ENCODE measurements around the gene CELF5.

The CELF5 gene

DNA sequence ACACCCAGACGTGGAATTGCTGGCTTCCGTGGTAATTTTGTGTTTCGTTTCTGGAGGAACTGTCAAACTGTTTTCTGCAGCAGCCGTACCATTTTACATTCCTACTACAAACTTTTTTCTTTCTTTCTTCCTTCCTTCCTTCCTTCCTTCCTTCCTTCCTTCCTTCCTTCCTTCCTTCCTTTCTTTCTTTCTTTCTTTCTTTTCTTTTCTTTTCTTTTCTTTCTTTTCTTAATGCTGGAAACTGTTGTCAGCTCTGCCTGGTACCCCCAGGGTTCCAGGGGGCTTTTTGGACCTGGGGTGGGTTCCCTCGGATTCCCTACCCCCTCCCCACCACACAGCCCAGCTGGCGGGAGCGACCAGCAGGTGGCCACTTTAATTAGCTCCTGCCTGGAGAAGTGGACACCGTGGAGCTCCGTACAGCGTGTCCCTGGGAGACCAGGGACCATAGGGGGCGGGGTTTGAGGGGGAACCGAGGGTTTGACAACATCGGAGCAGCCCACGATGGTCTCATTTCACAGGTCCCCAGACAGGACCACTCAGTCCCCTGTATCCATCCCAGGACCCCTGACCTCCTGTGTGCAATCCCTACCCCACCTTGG, 24.4 kb downstream of the CELF5 start:
- ATAC-seq (ENCODE audit: low read depth) (no peak), DNase-seq (ENCODE audit: low spot score) (no peak)
- no peak overlapping the region for H3K4me3 ChIP-seq (ENCODE audit: severe bottlenecking)

GRCh38 chr19:3249408-3249807, 24.9 kb downstream of the CELF5 start:
- no peak for TF ChIP-seq CTCF (IDR thresholded peaks at IDR 0.05; ENCODE audit: poor library complexity, severe bottlenecking)
- H3K4me3 ChIP-seq (ENCODE audit: severe bottlenecking) = no peak overlapping the region
- H3K9me3 ChIP-seq (ENCODE audit: severe bottlenecking) = no peaks in the 10 kb centered on the region
- H3K4me1 ChIP-seq (ENCODE audit: insufficient read depth, poor library complexity, severe bottlenecking) = no peaks in the 10 kb centered on the region
- DNase-seq (ENCODE audit: low spot score) (no peak), ATAC-seq (ENCODE audit: low read depth) (no peak)
- H3K36me3 ChIP-seq (ENCODE audit: low read depth) = no peaks in the 10 kb centered on the region
- no peaks in the 10 kb centered on the region for H3K27me3 ChIP-seq (ENCODE audit: insufficient read depth, poor library complexity, severe bottlenecking)
- H3K27ac ChIP-seq (ENCODE audit: poor library complexity, severe bottlenecking) = no peak overlapping the region

More for the DNA sequence above, 24.4 kb downstream of the CELF5 start:
- no peaks in the 10 kb centered on the region for H3K36me3 ChIP-seq (ENCODE audit: low read depth)
- no peaks in the 10 kb centered on the region for H3K4me1 ChIP-seq (ENCODE audit: insufficient read depth, poor library complexity, severe bottlenecking)
- no peak overlapping the region for H3K27ac ChIP-seq (ENCODE audit: poor library complexity, severe bottlenecking)
- no peaks in the 10 kb centered on the region for H3K27me3 ChIP-seq (ENCODE audit: insufficient read depth, poor library complexity, severe bottlenecking)
- no peak for TF ChIP-seq CTCF (IDR thresholded peaks at IDR 0.05; ENCODE audit: poor library complexity, severe bottlenecking)
- H3K9me3 ChIP-seq (ENCODE audit: severe bottlenecking) = no peaks in the 10 kb centered on the region

DNA sequence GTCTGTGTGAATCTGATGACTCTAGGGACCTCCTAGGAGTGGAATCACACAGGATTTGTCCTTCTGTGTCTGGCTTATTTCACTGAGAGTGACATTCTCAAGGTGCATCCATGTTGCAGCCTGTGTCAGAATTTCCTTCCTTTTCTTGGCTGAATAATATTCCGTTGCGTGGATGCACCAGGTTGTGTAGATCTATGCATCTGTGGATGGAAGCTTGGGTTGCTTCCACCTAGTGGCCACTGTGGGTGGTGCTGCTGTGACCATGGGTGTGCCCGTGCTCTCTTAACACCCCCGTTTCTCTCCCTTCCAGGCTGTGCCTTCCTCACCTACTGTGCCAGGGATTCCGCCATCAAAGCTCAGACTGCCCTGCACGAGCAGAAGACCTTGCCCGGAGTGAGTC, 26.2 kb downstream of the CELF5 start:
- DNase-seq (ENCODE audit: low spot score) (no peak), ATAC-seq (ENCODE audit: low read depth) (no peak)
- Histone ChIP-seq H3K27ac (ENCODE audit: poor library complexity, severe bottlenecking) (no peak overlapping the region), H3K4me1 (ENCODE audit: insufficient read depth, poor library complexity, severe bottlenecking) (no peaks in the 10 kb centered on the region), H3K9me3 (ENCODE audit: severe bottlenecking) (no peaks in the 10 kb centered on the region), H3K27me3 (ENCODE audit: insufficient read depth, poor library complexity, severe bottlenecking) (no peaks in the 10 kb centered on the region), H3K4me3 (ENCODE audit: severe bottlenecking) (no peak overlapping the region), H3K36me3 (ENCODE audit: low read depth) (no peaks in the 10 kb centered on the region)
- TF ChIP-seq CTCF (IDR thresholded peaks at IDR 0.05; ENCODE audit: poor library complexity, severe bottlenecking) = peak; percentile 32

DNA sequence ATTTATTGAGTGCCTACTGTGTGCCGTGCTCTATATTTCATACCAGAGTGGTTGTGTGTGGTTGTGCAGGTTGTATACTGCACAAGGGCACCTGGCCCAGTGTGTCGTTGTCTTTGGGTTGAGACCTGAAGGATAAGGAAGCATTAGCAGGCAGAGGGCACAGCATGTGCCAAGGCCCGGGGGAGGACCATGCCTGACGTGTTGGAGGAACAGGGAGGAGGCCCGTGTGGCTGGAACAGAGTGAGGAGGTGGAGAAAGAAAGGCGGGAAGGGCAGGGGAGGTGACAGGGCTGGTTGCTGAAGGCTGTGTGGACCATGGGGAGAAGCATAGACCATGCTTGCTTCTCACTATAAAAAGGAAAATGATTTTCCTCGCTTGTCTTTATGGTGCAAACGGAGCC, 26.8 kb downstream of the CELF5 start:
- no peak for DNase-seq (ENCODE audit: low spot score)
- ATAC-seq (ENCODE audit: low read depth) = no peak
- H3K36me3 ChIP-seq (ENCODE audit: low read depth) = no peaks in the 10 kb centered on the region
- H3K4me3 ChIP-seq (ENCODE audit: severe bottlenecking) = no peak overlapping the region
- H3K9me3 ChIP-seq (ENCODE audit: severe bottlenecking) = no peaks in the 10 kb centered on the region
- no peak for TF ChIP-seq CTCF (IDR thresholded peaks at IDR 0.05; ENCODE audit: poor library complexity, severe bottlenecking)
- H3K27me3 ChIP-seq (ENCODE audit: insufficient read depth, poor library complexity, severe bottlenecking) = no peaks in the 10 kb centered on the region
- no peaks in the 10 kb centered on the region for H3K4me1 ChIP-seq (ENCODE audit: insufficient read depth, poor library complexity, severe bottlenecking)
- no peak overlapping the region for H3K27ac ChIP-seq (ENCODE audit: poor library complexity, severe bottlenecking)

GRCh38 chr19:3252650-3253049, 28.2 kb downstream of the CELF5 start:
- Histone ChIP-seq H3K4me1 (ENCODE audit: insufficient read depth, poor library complexity, severe bottlenecking) (no peaks in the 10 kb centered on the region), H3K27me3 (ENCODE audit: insufficient read depth, poor library complexity, severe bottlenecking) (no peaks in the 10 kb centered on the region), H3K36me3 (ENCODE audit: low read depth) (no peaks in the 10 kb centered on the region), H3K4me3 (ENCODE audit: severe bottlenecking) (no peak overlapping the region), H3K27ac (ENCODE audit: poor library complexity, severe bottlenecking) (no peak overlapping the region), H3K9me3 (ENCODE audit: severe bottlenecking) (no peaks in the 10 kb centered on the region)
- ATAC-seq (ENCODE audit: low read depth) = no peak
- no peak for DNase-seq (ENCODE audit: low spot score)
- no peak for TF ChIP-seq CTCF (IDR thresholded peaks at IDR 0.05; ENCODE audit: poor library complexity, severe bottlenecking)

Data from RWPE2 (cell line).